ENCODE results near the gene SLC8A3.

Gene SLC8A3

GRCh38 chr14:70116278-70116677 is 72.5 kb downstream of the SLC8A3 start:
- no peak for DNase-seq

- no peak for DNase-seq
Observed at GRCh38 chr14:70114621-70115156, 74.1 kb downstream of the SLC8A3 start.

- no peak for DNase-seq
Observed at GRCh38 chr14:70113211-70113610, 75.5 kb downstream of the SLC8A3 start.

- DNase-seq, result no peak
Observed at GRCh38 chr14:70108419-70108818, 80.3 kb downstream of the SLC8A3 start.

- no peak for DNase-seq
Observed at GRCh38 chr14:70107309-70107708, 81.4 kb downstream of the SLC8A3 start.

GRCh38 chr14:70100071-70100470 is 88.7 kb downstream of the SLC8A3 start:
- DNase-seq, result no peak

- DNase-seq, result peak; percentile 25
Observed at GRCh38 chr14:70098250-70098809, 90.4 kb downstream of the SLC8A3 start.

GRCh38 chr14:70097576-70098249 is 91.0 kb downstream of the SLC8A3 start:
- DNase-seq, result no peak

- DNase-seq, result no peak
Observed at GRCh38 chr14:70096866-70097265, 91.9 kb downstream of the SLC8A3 start.

GRCh38 chr14:70094631-70095030 is 94.1 kb downstream of the SLC8A3 start:
- DNase-seq, result no peak

- DNase-seq, result no peak
Observed at GRCh38 chr14:70094106-70094505, 94.6 kb downstream of the SLC8A3 start.

DNA sequence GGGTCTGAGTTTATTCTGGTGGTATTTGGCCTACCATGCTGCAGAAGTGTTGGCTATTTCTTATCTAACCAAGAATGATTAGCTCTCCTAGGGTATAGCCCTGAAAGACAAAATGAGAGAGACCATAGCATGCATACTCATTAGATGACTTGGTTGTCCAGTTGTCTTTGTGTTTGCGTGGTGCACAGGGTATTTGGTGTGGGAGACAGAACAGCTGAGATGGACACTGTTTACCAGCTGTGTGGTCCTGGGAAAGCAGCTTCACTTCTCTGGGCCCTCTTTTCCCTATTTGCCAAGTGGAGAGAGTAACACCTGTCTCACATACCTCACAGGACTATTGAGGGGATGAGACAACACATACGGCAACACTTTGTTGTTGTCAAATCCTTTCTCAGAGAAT is 95.6 kb downstream of the SLC8A3 start:
- DNase-seq, result no peak

GRCh38 chr14:70087380-70087697 is 101.4 kb downstream of the SLC8A3 start:
- DNase-seq, result no peak

DNA sequence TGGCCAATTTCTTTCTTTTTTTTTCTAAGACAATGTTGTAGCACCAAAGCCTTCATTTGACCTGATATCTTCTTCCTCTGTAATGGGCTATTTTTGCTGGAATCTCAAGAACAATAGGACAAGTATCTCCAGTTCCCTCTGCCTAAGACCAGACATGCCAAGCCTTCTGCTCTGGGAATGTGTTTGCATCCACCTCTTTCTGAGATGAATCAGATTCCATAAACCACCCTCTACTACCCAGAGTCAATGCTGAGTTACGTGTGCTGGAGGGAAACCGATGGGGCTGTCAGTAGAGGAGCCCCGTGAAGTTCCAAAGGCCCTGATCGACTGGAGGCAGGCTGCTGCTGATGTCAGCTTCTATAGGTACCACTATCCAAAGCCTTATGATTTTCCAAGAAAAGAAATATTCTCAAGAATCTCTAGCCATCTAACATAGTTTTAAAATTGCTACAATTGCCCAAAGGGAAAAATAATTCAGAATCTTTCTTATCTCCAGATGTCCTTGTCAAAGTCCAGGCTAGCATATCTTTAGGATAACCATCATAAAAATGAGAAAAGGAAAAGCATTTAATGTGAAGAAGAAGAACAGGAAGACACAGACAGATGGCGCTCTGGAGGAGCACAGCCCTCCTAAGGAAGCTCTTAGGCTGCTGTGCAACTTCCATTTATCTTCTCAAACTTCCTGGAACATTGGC is 101.9 kb downstream of the SLC8A3 start:
- peak; percentile 83 for DNase-seq

DNA sequence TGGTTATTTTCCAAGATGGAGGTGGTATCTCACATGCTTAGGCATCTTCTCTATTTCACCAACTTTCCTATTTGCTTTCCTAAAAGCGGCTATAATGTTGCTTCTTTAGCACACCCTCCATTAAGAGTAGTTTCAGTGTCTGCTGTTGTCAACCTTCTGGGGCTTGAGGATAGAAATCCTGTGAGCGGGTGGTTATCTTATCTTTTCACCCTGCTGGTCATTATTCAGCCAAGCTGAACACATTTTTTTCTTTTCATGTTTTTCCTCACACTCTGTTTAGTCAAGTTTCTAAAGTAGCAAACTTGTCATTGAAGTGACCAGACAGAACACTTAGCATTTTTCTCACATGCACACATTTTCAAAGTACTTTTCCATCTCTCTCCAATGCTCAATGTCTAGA is 104.5 kb downstream of the SLC8A3 start:
- peak; percentile 73 for DNase-seq

DNA sequence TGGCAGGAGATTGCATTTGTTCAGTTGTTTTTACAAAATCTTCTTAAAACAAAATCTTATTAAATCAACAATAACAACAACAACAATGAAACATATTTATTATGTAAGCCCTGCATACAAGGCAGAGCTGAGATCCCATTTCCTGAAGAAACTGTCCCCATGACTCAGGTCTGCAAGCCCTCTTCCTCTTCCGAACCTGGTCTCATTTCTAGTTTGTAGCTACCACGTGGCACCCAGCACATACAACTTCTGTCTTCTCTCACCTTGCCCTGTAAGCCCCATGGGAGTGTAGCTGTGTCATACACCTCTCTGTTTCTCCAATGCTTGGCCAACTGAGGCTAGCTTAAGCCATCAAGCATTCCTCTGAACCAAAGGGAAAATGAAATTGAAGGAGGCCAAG is 106.4 kb downstream of the SLC8A3 start:
- no peak for DNase-seq

GRCh38 chr14:70080076-70080475 is 108.7 kb downstream of the SLC8A3 start:
- DNase-seq, result no peak

- DNase-seq, result no peak
Observed at GRCh38 chr14:70078329-70078728, 110.4 kb downstream of the SLC8A3 start.

DNA sequence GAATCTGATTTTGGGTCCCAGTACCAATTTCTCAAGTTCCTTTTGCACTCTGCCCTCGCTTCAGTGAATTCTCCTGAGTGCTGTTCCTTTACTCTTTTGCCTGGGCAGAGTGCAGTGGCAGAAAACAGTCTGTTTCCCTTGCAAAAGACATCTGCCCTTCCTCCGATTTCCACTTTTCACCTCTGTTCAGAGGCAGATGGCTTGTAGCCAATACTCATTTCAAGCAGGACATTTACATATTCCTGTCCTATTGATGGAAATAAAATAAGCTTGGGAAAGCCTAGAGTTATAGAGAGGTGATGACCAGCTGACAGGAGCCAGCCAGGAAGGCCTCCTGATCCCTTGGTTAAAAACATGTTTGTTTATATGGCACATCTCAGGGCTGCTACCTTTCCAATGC is 111.0 kb downstream of the SLC8A3 start:
- no peak for DNase-seq

DNA sequence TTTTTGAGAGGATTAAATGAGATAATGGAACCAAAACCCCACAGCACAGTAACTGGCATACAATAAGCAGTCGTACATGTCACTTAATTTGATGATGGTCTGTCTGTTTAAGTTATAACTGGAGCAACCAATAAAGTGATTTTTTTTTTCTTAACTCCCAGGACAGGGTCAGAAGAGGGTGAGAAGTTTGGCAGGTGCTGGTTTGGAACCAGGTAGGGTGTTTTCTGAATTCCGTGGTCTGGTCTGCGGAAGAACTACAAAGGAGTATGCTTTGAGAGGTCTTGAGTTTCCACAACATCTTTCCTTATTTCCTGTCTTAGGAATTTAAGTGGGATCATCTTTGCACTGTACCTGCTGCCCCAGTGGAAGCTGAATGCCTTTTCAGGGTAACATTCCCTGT is 111.7 kb downstream of the SLC8A3 start:
- no peak for DNase-seq

DNA sequence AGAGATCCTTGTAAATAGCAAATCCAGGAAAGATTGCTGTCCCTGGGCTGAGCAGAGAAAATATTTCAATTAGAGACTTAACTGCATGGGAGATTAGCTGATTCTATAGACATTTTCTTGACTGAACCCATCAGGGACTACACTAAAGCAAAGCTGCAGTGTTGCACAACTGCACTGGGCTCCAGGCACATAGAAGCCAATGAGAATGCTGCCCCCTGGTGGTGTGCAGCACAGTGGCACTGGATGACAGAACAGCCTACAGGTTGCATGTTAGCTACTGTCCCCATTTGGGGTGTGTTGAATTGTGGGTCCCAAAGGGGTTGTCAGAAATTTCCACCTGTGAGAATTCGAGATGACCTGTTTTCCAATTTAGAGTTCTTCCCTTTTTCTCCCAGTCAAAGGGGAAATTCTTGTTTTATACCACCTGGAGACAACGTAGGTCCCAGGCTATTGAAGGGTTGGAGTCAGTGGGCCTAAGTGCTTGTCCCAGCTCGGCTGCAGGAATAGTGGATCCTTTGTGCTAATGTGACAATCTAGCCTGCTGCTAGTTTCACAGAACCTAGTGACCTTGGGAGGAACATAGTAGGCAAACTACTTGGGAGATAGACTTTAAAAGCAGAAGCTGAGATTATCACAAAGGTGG is 114.7 kb downstream of the SLC8A3 start:
- DNase-seq, result peak; percentile 84

GRCh38 chr14:70069186-70069585 is 119.6 kb downstream of the SLC8A3 start:
- no peak for DNase-seq

DNA sequence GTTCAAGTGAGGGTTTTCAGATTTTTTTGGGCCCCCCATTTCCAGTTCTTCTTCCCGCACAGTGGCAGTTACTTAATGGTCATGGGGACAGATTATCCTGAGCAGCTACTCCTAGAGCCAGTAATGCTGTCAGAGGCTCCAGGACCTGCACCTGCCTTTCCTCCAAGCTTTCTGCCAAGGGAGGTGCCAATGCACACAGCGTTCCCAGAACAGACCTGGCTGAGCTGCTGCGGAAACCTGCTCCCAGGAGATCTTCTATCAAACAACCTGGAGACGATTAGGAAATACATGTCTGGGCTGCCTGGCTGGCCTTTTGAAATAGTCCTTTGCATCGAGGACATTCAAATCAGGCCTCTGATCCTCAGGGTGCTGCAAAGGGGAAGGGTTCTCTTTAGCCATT is 120.9 kb downstream of the SLC8A3 start:
- no peak for DNase-seq
